Natural killer cell (primary cell): ENCODE data around the gene OARD1. TPM values are rescaled to one million over a fixed set of nuclear protein-coding genes. Genes with fewer than 3 reads are reported as not detected.

ENCODE experiments used
- ATAC-seq, 3 donors: fragments of 150-1000 bp in 2 of 3; fragments of 200-7000 bp in 1 of 3; cut with Tn5 transposase; 1 replicate in 1 of 3; 2 replicates in 2 of 3; pipeline ENCODE4 v1.10.0; 2021; ENCODE audit warnings: mild to moderate bottlenecking in 2 of 3, moderate library complexity in 2 of 3
- DNase-seq, 2 donors: peaks; one replicate each; pipeline versions ENCODE4 v3.0.0 to v3.0.0-alpha.2; 2013 to 2021; ENCODE audit warnings: mixed read lengths in 1 of 2
- H3K27ac ChIP-seq: one replicate; pipeline ENCODE4 v1.5.1; 2013; ENCODE audit warnings: mild to moderate bottlenecking, low read length
- H3K27me3 ChIP-seq: one replicate; pipeline ENCODE4 v1.6.1; 2013; ENCODE audit warnings: low read length; ENCODE audit not compliant: control insufficient read depth, insufficient read depth
- H3K36me3 ChIP-seq: one replicate; pipeline ENCODE4 v1.6.1; 2013; ENCODE audit warnings: low read length; ENCODE audit not compliant: control insufficient read depth, insufficient read depth
- H3K4me1 ChIP-seq: one replicate; pipeline ENCODE4 v1.6.1; 2013; ENCODE audit warnings: low read length; ENCODE audit not compliant: control insufficient read depth, insufficient read depth
- H3K4me3 ChIP-seq: one replicate; pipeline ENCODE4 v1.5.1; 2013; ENCODE audit warnings: low read length
- H3K9me3 ChIP-seq: one replicate; pipeline ENCODE4 v1.6.1; 2013; ENCODE audit warnings: low read length; ENCODE audit not compliant: control insufficient read depth, insufficient read depth
- H3K27ac Mint-ChIP-seq, 2 donors: one replicate each; pipeline ENCODE4 v1.8.0; 2022; ENCODE audit warnings: mild to moderate bottlenecking in 2 of 2, mixed read lengths in 2 of 2, moderate library complexity in 1 of 2
- H3K27me3 Mint-ChIP-seq, 2 donors: one replicate each; pipeline ENCODE4 v1.8.0; 2022; ENCODE audit warnings: low read depth in 2 of 2, mixed read lengths in 2 of 2
- H3K36me3 Mint-ChIP-seq: one replicate; pipeline ENCODE4 v1.8.0; 2022; ENCODE audit warnings: mixed read lengths
- H3K4me1 Mint-ChIP-seq, 2 donors: one replicate each; pipeline ENCODE4 v1.8.0; 2022; ENCODE audit warnings: mixed read lengths in 2 of 2
- H3K4me3 Mint-ChIP-seq: one replicate; pipeline ENCODE4 v1.8.0; 2022; ENCODE audit warnings: mild to moderate bottlenecking, moderate library complexity, mixed read lengths
- H3K9me3 Mint-ChIP-seq, 2 donors: one replicate each; pipeline ENCODE4 v1.8.0; 2022; ENCODE audit warnings: mixed read lengths in 2 of 2
- CTCF ChIP-seq: fragments of 200-600 bp; IDR thresholded peaks from one replicate; pipeline ENCODE4 v1.8.0; 2022; ENCODE audit warnings: antibody characterized with exemption
- WGBS: methylation state at CpG from one replicate; pipeline ENCODE4 v1.1.7; 2013; ENCODE audit warnings: missing lambda C conversion rate; ENCODE audit not compliant: insufficient coverage; 5-methylcytosine and 5-hydroxymethylcytosine counted together
- intact Hi-C: fragments of 100-400 bp; cut with micrococcal nuclease; formaldehyde crosslinking; loops from one replicate; pipeline ENCODE4 v1.14.2; 2022
- total RNA-seq, 4 donors: library from RNA; stranded (reverse); fragments of 120-200 nt in 1 of 4; gene quantifications; one replicate each; pipeline versions ENCODE4 v1.2.3 to v1.2.4, GENCODE V29; 2013 to 2022

Gene OARD1
- total RNA-seq, 3 donors from 2014 or later (not counting 1 experiment from before 2014, with no cell fraction given), result 30.8 to 36.7 (median 35.5) TPM

- H3K4me1 Mint-ChIP-seq, result peaks cover 8 to 14% of the 10 kb centered on the region in 2 donors
- TF ChIP-seq CTCF, result no peak
- H3K36me3 Mint-ChIP-seq, result peaks cover 8% of the 10 kb centered on the region
Observed at GRCh38 chr6:41063884-41064285, 8.3 kb downstream of the OARD1 start.

GRCh38 chr6:41062056-41062455 lies 10.1 kb downstream of the OARD1 start:
- no peak overlapping the region for H3K27ac Mint-ChIP-seq
- no peak overlapping the region for H3K4me3 Mint-ChIP-seq
- Histone ChIP-seq H3K36me3 (peaks cover 39% of the 10 kb centered on the region), H3K27me3 (no peaks in the 10 kb centered on the region), H3K4me3 (no peak overlapping the region), H3K27ac (no peak overlapping the region), H3K9me3 (no peaks in the 10 kb centered on the region), H3K4me1 (peaks cover 8% of the 10 kb centered on the region)
- TF ChIP-seq CTCF, result no peak
- peaks cover 18 to 28% of the 10 kb centered on the region in 2 donors for H3K4me1 Mint-ChIP-seq
- no peaks in the 10 kb centered on the region for H3K27me3 Mint-ChIP-seq
- intact Hi-C loops, result no loop called here
- 92% methylated on average over 1 of the region's 1 CpG for WGBS
- no peaks in the 10 kb centered on the region for H3K9me3 Mint-ChIP-seq
- no peak for ATAC-seq
- peaks cover 7% of the 10 kb centered on the region for H3K36me3 Mint-ChIP-seq
- no peak for DNase-seq

More at GRCh38 chr6:41063884-41064285, 8.3 kb downstream of the OARD1 start:
- Histone ChIP-seq H3K4me1 (no peaks in the 10 kb centered on the region), H3K4me3 (no peak overlapping the region), H3K9me3 (no peaks in the 10 kb centered on the region), H3K27me3 (no peaks in the 10 kb centered on the region), H3K36me3 (peaks cover 55% of the 10 kb centered on the region), H3K27ac (no peak overlapping the region)
- intact Hi-C loops, result no loop called here
- Mint-ChIP-seq H3K27ac (no peak overlapping the region), H3K27me3 (no peaks in the 10 kb centered on the region), H3K4me3 (no peak overlapping the region), H3K9me3 (no peaks in the 10 kb centered on the region)
- DNase-seq (no peak), ATAC-seq (no peak)
- 58% methylated on average over 2 of the region's 2 CpGs for WGBS

- no peak for TF ChIP-seq CTCF
- Histone ChIP-seq H3K27me3 (no peaks in the 10 kb centered on the region), H3K27ac (no peak overlapping the region), H3K4me1 (peaks cover 8% of the 10 kb centered on the region), H3K36me3 (peaks cover 37% of the 10 kb centered on the region), H3K9me3 (no peaks in the 10 kb centered on the region), H3K4me3 (no peak overlapping the region)
- no peak for ATAC-seq
- no peak for DNase-seq
- WGBS, result 95% methylated on average over 13 of the region's 13 CpGs
- H3K36me3 Mint-ChIP-seq, result no peaks in the 10 kb centered on the region
- intact Hi-C loops, result no loop called here
- H3K27ac Mint-ChIP-seq, result no peak overlapping the region
- no peaks in the 10 kb centered on the region for H3K9me3 Mint-ChIP-seq
- no peak overlapping the region for H3K4me3 Mint-ChIP-seq
- H3K4me1 Mint-ChIP-seq, result peaks cover 12 to 22% of the 10 kb centered on the region in 2 donors
- H3K27me3 Mint-ChIP-seq, result no peaks in the 10 kb centered on the region
Observed at GRCh38 chr6:41061196-41061726, 10.9 kb downstream of the OARD1 start.

DNA sequence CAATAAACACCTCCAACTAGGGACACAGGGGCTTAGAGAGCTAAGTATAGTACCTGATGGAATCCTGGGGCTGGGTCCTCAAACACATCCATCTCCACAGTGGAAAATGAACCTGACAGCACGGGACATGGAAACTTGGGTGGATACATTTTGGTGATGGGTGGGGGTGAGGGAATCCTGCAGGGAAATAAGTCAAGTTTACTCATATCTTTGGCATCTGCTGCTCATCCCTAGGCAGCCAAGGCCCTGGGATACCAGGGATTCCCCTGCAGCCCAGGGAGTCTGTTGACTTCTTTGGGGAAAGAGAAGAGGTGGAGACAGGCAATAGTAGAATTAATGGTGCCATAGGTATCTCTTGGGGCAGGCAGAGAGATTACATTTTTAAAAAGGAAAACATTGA lies 12.6 kb downstream of the OARD1 start:
- H3K4me1 ChIP-seq, result peaks cover 8% of the 10 kb centered on the region
- ATAC-seq (no peak), DNase-seq (no peak)
- Mint-ChIP-seq H3K4me1 (peaks cover 12 to 22% of the 10 kb centered on the region in 2 donors), H3K27me3 (no peaks in the 10 kb centered on the region), H3K4me3 (no peak overlapping the region), H3K27ac (no peak overlapping the region), H3K9me3 (no peaks in the 10 kb centered on the region), H3K36me3 (no peaks in the 10 kb centered on the region)
- intact Hi-C loops, result no loop called here
- no peak overlapping the region for H3K27ac ChIP-seq
- no peaks in the 10 kb centered on the region for H3K27me3 ChIP-seq
- 100% methylated on average over 1 of the region's 1 CpG for WGBS
- no peak overlapping the region for H3K4me3 ChIP-seq
- no peak for TF ChIP-seq CTCF
- peaks cover 26% of the 10 kb centered on the region for H3K36me3 ChIP-seq
- no peaks in the 10 kb centered on the region for H3K9me3 ChIP-seq
